Cardiac fibroblast (primary cell): ENCODE results near the gene CDH23.

Experiments used
- DNase-seq, 2 donors: peaks; one replicate each; pipeline versions ENCODE4 v3.0.0 to v3.0.0-alpha.2; 2010; ENCODE audit warnings: low read depth in 2 of 2
- H3K4me3 ChIP-seq, 2 donors: replicated peaks in 1 of 2; 1 replicate in 1 of 2; 2 replicates in 1 of 2; pipeline ENCODE4 v1.5.1; 2011; ENCODE audit warnings: low read depth in 2 of 2, low read length in 2 of 2, mild to moderate bottlenecking in 2 of 2, moderate library complexity in 1 of 2
- CTCF ChIP-seq: IDR thresholded peaks from one replicate; pipeline ENCODE4 v1.5.1; 2011; ENCODE audit warnings: low read depth, mild to moderate bottlenecking, low read length, inconsistent platforms

Gene CDH23

GRCh38 chr10:71382028-71382427, 14.7 kb upstream of the CDH23 start:
- no peak for DNase-seq

DNA sequence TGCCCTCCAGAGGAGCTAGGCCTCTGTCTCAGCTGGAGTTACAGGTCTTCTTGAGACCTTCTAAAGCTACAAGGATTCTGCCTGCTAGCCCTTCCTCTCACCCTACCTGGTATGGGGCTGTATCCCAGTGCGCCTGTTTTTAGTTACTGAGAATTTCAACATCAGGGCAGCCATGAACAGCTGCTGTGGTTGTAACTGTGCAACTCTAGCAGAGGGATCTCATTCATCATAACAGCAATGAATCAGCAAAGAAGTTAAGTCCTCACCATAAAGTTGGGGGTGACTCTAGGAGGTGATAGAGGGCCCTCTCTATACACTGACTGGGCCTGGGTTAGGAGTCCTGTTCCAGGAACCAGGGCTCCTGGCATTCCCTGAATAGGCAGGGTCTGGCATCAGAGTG, 14.0 kb upstream of the CDH23 start:
- H3K4me3 ChIP-seq, result no peak overlapping the region
- no peak for TF ChIP-seq CTCF
- no peak for DNase-seq

More at GRCh38 chr10:71382028-71382427, 14.7 kb upstream of the CDH23 start:
- H3K4me3 ChIP-seq, result no peak overlapping the region
- TF ChIP-seq CTCF, result no peak

DNA sequence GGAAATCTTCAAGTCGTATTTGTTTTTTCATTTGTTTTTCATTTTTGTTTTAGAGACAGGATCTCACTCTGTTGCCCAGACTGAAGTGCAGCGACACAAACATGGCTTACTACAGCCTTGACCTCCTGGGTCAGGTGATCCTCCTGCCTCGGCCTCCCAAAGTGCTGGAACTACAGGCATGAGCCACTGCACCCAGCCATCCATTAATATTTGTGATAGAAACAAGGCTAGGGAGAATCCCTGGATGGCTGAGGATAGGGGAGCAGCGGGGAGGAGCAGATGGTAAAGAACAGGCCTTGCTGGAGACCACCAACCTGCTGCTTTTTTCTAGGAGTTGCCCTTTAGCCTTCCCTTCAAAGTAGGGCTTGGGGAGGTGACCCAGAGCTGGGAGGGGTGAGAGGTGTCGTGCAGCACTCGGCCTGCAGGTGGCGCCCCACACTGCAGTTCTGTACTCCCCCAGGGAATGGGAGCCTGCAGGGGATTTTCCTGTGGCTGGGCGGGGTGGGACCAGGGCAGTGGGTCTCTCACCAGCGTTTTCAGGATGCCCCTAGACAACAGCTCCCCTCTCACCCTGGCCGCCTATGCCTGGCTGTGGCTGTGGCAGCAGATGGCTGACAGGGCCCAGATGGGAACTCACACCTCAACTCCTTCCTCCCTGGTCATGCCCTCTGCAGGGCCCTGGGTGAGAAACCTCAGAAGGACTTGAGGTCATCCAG, 12.6 kb upstream of the CDH23 start:
- peak; percentile 48 to 52 for DNase-seq
- TF ChIP-seq CTCF, result peak; percentile 92
- no peak overlapping the region for H3K4me3 ChIP-seq

DNA sequence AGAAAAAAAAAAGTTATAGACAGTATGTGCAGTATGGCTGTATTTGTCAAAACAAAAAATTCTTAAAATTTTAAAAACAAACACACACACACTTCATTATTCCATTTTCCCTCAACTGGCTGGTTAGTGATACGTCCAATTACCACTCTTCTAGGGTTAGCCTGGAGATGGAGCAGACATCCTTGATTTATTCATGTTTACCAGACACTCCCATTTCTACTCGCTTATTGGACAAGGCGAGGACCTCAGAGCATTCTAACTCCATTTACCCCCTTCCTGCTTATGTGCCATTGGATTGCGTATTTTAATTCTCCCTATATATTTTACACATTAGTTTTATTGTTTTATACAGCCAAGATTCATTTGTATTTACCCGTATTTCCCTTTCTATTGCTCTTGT, 8.5 kb upstream of the CDH23 start:
- DNase-seq, result no peak
- no peak overlapping the region for H3K4me3 ChIP-seq
- no peak for TF ChIP-seq CTCF

- no peak overlapping the region for H3K4me3 ChIP-seq
- TF ChIP-seq CTCF, result no peak
- no peak for DNase-seq
Observed at GRCh38 chr10:71388583-71389310, 8.0 kb upstream of the CDH23 start.

DNA sequence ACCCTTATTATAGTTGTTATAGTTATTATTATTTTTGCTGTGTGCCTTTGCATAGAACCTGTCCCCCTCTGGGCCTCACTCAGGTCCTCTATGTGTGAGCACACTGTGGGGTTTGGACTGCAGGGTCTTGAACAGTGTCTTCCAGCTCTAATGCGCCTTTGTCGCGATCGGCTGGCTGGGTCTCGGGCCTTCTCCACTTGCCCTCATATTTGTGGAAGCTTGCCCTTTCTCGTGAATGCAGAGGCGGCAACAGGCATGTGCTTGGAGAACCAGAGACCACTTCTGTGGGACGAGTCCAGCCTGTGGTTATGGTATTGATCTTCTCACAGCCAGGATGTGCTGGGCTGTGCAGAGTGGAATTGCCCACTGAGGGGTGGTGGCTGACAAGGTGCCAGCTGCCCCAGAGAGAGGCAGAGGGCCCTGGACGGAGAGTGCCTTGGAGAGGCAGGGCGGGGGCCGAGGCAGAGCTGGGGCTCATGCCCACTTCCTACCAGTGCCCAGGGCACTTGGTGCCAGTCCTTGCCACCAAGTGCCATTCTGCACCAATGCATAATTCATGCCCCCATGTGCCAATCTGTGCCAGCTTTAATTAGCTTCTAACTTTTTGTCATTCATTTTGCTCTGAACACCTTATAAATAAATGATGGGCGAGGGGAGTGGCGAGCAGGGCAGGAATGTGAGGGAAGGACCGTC, 6.8 kb upstream of the CDH23 start:
- no peak overlapping the region for H3K4me3 ChIP-seq
- DNase-seq, result no peak
- no peak for TF ChIP-seq CTCF
